Inflammatory macrophage treated with lipopolysaccharide for 4 hours (primary cell): Measurements from ENCODE around the gene FZD1.

Experiments
- DNase-seq: peaks from one replicate; pipeline ENCODE4 v3.0.0-alpha.2; 2020

FZD1 gene

DNA sequence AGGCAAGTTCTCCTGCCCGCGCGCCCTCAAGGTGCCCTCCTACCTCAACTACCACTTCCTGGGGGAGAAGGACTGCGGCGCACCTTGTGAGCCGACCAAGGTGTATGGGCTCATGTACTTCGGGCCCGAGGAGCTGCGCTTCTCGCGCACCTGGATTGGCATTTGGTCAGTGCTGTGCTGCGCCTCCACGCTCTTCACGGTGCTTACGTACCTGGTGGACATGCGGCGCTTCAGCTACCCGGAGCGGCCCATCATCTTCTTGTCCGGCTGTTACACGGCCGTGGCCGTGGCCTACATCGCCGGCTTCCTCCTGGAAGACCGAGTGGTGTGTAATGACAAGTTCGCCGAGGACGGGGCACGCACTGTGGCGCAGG, 1.4 kb downstream of the FZD1 start:
- no peak for DNase-seq

DNA sequence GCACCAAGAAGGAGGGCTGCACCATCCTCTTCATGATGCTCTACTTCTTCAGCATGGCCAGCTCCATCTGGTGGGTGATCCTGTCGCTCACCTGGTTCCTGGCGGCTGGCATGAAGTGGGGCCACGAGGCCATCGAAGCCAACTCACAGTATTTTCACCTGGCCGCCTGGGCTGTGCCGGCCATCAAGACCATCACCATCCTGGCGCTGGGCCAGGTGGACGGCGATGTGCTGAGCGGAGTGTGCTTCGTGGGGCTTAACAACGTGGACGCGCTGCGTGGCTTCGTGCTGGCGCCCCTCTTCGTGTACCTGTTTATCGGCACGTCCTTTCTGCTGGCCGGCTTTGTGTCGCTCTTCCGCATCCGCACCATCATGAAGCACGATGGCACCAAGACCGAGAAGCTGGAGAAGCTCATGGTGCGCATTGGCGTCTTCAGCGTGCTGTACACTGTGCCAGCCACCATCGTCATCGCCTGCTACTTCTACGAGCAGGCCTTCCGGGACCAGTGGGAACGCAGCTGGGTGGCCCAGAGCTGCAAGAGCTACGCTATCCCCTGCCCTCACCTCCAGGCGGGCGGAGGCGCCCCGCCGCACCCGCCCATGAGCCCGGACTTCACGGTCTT, 1.9 kb downstream of the FZD1 start:
- DNase-seq, result no peak

DNA sequence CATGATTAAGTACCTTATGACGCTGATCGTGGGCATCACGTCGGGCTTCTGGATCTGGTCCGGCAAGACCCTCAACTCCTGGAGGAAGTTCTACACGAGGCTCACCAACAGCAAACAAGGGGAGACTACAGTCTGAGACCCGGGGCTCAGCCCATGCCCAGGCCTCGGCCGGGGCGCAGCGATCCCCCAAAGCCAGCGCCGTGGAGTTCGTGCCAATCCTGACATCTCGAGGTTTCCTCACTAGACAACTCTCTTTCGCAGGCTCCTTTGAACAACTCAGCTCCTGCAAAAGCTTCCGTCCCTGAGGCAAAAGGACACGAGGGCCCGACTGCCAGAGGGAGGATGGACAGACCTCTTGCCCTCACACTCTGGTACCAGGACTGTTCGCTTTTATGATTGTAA, 2.5 kb downstream of the FZD1 start:
- no peak for DNase-seq

DNA sequence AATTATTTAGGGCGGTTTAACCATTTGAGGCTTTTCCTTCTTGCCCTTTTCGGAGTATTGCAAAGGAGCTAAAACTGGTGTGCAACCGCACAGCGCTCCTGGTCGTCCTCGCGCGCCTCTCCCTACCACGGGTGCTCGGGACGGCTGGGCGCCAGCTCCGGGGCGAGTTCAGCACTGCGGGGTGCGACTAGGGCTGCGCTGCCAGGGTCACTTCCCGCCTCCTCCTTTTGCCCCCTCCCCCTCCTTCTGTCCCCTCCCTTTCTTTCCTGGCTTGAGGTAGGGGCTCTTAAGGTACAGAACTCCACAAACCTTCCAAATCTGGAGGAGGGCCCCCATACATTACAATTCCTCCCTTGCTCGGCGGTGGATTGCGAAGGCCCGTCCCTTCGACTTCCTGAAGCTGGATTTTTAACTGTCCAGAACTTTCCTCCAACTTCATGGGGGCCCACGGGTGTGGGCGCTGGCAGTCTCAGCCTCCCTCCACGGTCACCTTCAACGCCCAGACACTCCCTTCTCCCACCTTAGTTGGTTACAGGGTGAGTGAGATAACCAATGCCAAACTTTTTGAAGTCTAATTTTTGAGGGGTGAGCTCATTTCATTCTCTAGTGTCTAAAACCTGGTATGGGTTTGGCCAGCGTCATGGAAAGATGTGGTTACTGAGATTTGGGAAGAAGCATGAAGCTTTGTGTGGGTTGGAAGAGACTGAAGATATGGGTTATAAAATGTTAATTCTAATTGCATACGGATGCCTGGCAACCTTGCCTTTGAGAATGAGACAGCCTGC, 3.1 kb downstream of the FZD1 start:
- DNase-seq, result no peak

DNA sequence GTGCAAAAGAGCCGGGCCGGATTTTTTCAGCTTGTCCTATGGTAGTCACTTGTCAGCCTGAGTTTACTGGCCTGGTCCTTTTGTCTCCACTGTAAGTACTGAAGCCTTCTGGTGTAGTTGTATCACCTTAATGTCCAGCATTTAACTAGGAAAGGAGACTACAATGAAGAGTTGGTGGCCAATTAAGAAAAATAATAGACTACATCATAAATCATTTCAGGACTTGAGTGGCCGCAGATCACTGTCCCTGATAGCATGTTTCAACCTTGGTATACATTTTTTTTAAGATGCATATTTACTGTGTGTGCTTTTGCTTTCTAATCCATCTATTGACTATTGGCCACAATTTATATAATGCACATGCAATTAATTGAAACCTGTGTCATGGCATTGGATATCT, 6.1 kb downstream of the FZD1 start:
- DNase-seq, result no peak

DNA sequence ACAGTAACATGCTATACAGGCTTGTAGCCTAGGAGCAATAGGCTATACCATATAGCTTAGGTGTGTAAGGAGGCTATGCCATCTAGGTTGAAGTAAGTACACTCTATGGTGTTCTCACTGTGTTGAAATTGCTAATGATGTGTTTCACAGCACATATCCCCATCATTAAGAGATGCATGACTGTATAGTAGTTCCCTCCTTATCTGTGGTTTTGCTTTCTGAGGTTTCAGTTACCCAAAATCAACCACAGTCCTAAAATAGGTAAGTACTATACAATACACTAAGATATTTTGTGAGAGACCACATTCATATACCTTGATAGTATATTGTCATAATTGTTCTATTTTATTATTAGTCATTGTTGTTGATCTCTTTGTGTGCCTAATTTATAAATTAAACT, 12.7 kb downstream of the FZD1 start:
- DNase-seq, result no peak

DNA sequence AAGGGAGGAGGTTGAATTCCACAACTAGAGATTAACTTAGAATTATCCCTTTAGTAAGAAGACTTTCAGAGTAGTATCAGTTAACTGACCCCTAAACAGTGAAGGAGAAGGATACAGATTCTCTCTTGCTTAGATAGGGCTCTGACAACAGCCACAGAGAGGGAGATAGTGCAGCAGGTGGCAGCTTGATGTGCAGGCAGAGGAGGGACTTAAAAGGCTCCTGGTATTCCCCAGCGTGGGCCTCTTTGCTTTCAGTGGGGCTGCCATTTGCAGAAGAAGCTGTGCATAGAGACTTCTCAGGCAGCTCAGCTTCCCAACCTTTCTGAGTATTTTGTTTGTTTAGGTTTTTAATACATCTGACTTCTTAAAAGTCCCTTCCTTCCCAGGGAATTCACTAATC, 16.0 kb downstream of the FZD1 start:
- no peak for DNase-seq

DNA sequence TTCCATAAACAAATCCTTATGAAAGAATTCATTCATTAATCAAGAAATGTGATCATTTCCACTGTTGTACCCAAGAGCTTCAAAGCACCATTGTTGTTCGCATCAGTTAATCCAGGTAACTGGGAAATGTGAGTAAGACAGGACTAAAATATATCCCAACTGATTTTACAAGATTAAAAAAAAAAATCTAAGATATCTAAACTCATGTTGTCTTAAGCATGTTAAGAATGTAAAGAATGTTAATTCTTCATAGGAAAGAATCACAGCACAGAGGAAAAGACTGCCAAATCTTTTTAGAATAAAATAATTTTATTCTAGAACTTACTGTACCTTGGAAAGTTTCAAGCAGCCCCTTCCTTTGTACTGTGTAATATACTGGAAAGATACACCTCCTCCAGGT, 16.4 kb downstream of the FZD1 start:
- DNase-seq, result no peak

DNA sequence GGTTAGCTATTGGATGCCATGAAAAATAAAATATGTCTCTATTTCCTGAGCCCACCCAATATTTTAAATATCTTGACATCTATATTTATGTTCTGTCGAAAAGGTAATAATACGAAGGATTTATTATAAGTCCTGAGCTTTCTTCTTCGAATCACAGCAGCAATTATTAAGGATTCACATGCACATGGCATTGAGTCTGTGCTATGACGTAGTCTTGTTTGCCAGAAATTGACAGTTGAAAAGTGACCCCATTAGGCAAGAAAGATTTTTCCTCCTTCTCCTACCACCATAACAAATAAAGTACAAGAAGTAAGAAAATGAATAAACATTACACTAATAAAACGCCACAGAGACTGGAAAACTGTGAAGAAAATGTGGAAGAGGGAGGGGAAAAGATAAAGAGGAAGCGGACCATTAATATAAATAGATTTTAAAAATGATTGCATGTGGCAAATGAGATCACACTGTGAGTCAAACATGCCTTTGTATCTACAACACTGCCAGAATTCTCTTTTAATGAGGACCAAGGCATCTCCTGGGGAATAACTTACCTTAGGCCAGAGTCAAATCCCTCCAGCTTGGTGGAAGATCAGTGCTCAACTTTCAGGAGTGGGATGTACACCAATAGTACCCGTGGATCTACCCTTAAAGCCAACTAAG, 21.6 kb downstream of the FZD1 start:
- peak; percentile 65 for DNase-seq

DNA sequence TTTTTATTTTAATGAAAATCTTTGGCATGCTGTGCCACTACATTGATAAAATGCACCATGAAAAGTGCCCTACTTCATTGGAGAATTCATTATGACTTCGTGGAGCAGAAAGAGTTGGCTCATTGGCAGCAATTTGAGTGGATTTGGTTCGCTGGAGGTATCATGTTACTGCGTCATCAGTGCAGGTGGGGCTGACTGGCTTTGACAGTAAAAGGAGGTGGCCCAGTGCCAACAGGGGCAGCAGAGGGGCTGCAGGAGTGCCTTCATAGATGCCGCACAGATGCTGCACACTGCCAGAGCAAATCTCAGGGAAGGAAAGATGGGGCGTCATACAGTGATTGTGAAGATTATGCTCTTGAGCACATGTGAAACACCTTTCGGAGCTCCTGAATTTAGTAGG, 22.2 kb downstream of the FZD1 start:
- no peak for DNase-seq

DNA sequence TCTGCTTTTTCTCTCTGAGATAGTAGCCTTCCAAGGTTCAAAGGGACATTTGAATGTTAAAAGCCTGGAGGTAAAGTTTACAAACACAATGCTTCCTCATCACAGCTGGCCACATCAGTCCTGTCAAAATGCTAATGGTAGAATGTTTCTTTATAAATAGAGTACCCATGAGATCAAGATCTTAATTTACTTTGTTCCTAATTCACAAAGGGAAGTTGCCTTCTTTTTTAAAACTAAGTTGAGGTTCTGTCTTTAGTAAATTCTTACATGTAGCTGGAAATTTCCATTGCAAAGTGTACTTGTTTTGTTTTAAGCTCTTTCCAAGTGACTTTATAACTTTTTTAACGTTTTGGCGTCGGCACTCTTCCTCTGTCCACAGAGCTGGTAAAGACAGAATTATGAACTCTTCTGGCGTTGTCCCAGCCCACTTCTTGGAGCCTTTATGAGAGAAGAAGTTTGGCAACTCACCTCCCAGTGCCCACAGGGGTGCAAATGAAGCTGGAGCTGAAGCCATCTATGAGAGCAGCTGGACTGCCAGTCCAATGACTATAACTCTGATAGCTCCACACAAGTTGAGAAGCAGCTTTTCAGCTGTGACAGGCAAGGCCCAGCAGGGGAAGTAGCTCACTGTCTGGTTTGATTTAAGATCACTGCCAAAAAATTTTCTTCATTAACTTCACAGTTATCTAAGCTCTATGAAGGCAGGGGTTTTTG, 23.3 kb downstream of the FZD1 start:
- DNase-seq, result no peak

- DNase-seq, result peak; percentile 66
Observed at GRCh38 chr7:91288208-91288824, 24.1 kb downstream of the FZD1 start.

DNA sequence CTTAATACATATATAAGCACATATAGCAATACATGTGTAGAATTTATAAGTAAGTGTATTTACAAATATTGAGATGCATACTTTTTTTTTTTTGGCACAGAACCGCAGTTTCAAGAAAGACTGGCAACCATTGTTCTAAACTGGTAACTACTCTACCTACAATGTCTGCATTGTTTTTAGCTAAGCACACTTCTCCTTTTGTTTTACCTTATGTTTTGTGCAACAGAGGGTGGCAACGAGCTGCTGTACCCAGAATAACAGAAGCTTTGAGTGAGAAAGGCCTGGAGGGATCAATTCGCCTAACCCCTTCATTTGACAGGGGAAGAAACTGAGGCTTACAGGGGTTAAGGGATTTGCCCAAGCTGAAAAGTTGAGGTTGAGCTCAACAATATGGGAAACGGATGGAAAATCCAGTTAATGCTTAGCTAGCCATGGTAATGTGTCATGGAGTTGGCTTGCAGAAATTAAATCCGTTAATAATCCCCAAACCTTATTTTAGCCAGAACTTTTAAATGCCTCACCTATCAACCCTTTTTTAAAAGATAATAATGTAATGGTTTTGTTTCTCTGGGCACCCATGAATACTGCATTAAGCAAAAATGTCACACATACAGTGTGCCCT, 25.5 kb downstream of the FZD1 start:
- no peak for DNase-seq

DNA sequence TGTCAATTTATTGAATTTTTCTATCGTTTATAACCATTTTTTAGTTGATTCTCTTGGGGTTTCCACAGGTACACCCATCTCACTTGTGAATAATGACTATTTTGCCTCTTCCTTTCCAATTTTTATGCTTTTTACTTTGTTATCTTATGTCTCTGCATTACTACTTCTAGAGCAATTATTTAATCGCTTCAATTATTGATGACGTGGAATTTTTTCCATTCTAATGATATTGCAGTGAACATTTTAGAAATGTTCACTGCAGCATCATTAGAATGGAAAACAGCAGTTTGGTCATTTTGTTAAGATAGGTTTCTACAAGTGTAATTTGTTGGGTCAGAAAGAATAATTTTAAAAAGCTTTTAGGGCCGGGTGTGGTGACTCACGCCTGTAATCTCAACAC, 27.1 kb downstream of the FZD1 start:
- no peak for DNase-seq

GRCh38 chr7:91291902-91292301, 27.7 kb downstream of the FZD1 start:
- no peak for DNase-seq

GRCh38 chr7:91292506-91292905, 28.3 kb downstream of the FZD1 start:
- DNase-seq, result no peak

GRCh38 chr7:91293136-91293535, 28.9 kb downstream of the FZD1 start:
- no peak for DNase-seq

DNA sequence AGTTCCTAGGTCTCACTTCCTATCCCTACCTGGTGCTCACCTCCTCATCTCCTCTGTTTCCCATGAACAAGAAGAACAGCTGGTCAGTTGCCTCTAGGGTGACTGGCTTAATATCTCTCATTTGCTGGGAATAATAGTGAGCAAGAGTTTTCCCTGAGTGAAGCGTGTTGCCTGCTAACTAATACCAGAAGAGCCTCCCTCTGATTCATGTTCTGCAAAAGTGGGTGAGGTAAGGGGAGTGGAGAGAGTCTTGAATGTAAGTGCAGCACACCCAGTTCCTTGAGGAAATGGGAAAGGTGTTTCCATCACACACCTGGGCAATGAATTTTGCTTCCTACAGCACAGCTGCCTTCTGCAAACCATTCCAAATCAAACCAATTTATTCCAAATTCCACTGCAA, 29.6 kb downstream of the FZD1 start:
- no peak for DNase-seq

DNA sequence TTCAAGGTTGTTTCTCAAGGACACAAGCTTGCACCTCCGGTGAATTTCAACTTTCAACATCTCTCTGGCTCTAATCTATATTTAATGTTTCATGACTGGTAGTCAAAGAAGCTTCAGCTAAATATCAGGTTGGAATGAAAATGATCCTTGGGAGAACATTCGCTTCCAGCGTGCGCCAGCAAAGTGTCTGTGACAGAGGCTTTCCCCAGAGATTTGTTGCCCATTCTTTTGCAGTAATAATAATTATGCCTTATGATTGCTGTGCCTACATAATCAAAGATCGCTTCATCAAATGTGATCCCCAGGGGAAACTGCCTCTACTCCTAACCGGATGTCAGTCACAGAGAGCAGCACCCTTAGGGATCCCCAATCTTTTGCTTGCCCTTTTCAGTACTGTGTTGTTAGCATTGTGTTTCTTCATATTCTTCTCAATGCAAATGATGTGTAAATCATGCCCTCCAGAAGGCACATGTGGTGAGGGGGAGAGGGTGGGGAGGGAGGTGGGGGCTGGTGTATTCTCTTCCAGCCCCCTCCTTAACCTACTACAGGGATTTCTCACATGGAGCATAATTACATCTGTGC, 30.5 kb downstream of the FZD1 start:
- no peak for DNase-seq

- no peak for DNase-seq
Observed at GRCh38 chr7:91295576-91295975, 31.3 kb downstream of the FZD1 start.

- DNase-seq, result no peak
Observed at GRCh38 chr7:91297939-91298338, 33.7 kb downstream of the FZD1 start.
